Activated T-cell treated with anti-CD3 and anti-CD28 coated beads, Interleukin-2, amount 50 U/mL, for 24 hours (primary cell): ENCODE data around the gene CCNB2.

Experiments
- DNase-seq: peaks from one replicate; pipeline ENCODE4 v3.0.0-alpha.2; 2020
- H3K27ac Mint-ChIP-seq: 2 replicates; pipeline ENCODE4 v1.8.0; 2020; ENCODE audit warnings: mild to moderate bottlenecking, mixed read lengths
- H3K27me3 Mint-ChIP-seq: 2 replicates; pipeline ENCODE4 v1.8.0; 2020; ENCODE audit warnings: mixed read lengths
- H3K36me3 Mint-ChIP-seq: 2 replicates; pipeline ENCODE4 v1.8.0; 2020; ENCODE audit warnings: low read depth, mixed read lengths
- H3K4me1 Mint-ChIP-seq: 2 replicates; pipeline ENCODE4 v1.8.0; 2020; ENCODE audit warnings: low read depth, mixed read lengths
- H3K4me3 Mint-ChIP-seq: 2 replicates; pipeline ENCODE4 v1.8.0; 2020; ENCODE audit warnings: mild to moderate bottlenecking, moderate library complexity, mixed read lengths
- H3K9me3 Mint-ChIP-seq: 2 replicates; pipeline ENCODE4 v1.8.0; 2020; ENCODE audit warnings: mixed read lengths

CCNB2 gene

DNA sequence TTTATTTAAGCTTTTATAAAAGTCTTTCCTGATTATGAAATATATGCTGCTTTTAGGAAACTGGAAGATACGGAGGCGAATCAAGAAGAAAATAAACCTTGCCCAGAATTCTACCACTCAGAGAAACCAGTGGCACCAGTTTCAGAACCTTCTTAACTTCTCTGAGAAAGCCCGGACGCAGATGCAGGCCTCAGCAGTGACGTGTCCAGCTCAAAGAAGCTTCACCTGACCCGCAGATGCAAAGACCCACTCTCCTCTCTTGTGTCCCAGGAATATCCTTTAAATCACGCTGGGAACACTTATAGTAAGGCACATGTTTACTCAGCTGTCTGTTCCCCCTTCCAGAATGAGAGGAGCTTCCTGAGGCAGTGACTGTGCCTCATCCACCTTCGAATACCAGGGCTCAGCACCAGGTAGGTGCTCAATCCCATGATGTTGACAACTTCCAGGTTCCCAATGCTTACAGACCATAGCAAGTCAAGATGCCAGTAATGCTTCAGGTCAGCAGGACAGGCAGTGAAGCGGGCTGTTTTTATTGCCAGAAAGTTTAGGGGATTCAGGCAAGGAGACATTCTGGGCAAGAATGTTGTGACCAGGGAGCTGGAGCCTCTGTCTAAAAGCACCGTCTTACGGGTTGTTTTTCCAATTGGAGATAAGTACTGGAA, 61.8 kb downstream of the CCNB2 start:
- no peak for DNase-seq
- H3K27me3 Mint-ChIP-seq, result peaks cover 2% of the 10 kb centered on the region
- no peaks in the 10 kb centered on the region for H3K36me3 Mint-ChIP-seq
- H3K4me3 Mint-ChIP-seq, result no peak overlapping the region
- H3K4me1 Mint-ChIP-seq, result peaks cover 5% of the 10 kb centered on the region
- no peak overlapping the region for H3K27ac Mint-ChIP-seq
- H3K9me3 Mint-ChIP-seq, result no peaks in the 10 kb centered on the region

- DNase-seq, result no peak
- Mint-ChIP-seq H3K27me3 (peaks cover 2% of the 10 kb centered on the region), H3K9me3 (no peaks in the 10 kb centered on the region), H3K36me3 (no peaks in the 10 kb centered on the region), H3K27ac (no peak overlapping the region), H3K4me1 (peaks cover 5% of the 10 kb centered on the region), H3K4me3 (no peak overlapping the region)
Observed at GRCh38 chr15:59168536-59168935, 63.6 kb downstream of the CCNB2 start.

GRCh38 chr15:59169251-59169708, 64.3 kb downstream of the CCNB2 start:
- H3K4me3 Mint-ChIP-seq, result no peak overlapping the region
- peak overlapping the region; percentile 26 for H3K27ac Mint-ChIP-seq
- no peak for DNase-seq
- no peaks in the 10 kb centered on the region for H3K36me3 Mint-ChIP-seq
- peaks cover 2% of the 10 kb centered on the region for H3K27me3 Mint-ChIP-seq
- no peaks in the 10 kb centered on the region for H3K9me3 Mint-ChIP-seq
- H3K4me1 Mint-ChIP-seq, result peaks cover 5% of the 10 kb centered on the region

DNA sequence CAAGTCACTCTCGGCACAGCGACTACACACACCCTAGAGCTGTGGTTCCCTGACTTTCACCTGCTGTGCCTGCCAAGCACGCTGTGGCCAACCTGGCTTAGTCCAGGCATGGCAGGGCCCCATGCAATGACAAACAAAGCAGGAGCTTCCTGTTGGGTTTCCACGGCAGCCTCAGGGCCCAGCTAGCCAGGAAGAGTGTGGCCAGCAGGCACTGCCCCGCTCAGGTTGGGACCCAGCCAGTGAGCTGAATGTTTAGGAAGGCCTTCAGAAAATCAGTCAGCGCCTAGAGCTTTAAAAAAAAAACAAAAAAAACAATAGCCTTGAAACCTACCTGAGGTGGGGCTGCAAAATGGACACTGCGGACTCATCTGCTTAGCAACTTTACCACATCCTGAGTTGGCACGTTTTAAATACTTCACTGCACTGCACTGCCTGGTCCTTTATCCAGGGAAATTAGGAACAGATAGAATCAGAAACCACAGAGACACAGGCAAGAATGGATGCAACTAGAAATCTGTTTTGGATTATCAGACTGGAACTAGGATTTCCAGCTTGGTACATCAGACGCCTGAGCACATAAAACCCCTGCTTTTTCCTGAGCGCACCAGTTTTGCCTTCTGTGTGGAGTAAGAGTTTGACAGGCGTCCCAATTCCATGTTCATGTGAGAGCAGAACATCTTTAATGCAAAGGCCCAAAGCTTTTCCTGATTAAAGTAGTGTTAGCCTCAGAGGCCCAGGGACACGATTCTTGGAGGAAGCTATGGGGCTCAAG, 65.5 kb downstream of the CCNB2 start:
- peaks cover 8% of the 10 kb centered on the region for H3K27me3 Mint-ChIP-seq

DNA sequence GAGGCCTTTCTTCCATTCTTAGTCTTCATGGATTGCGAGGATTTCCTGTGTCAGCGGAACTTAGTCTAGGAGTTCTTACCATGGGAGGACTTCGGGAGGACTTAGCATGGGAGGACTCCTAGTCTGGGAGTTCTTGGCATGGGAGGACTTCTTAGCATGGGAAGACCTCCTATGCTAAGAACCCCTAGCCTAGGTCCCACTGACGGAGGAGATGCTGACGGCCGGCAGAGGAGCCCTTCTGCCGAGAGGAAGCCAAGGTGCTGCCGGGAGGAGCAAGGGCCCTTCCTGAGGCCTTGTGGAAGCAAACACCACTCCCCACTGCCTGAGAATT, 66.1 kb downstream of the CCNB2 start:
- no peak overlapping the region for H3K27ac Mint-ChIP-seq
- no peaks in the 10 kb centered on the region for H3K9me3 Mint-ChIP-seq
- H3K4me3 Mint-ChIP-seq, result no peak overlapping the region
- H3K36me3 Mint-ChIP-seq, result no peaks in the 10 kb centered on the region
- H3K4me1 Mint-ChIP-seq, result peaks cover 11% of the 10 kb centered on the region
- H3K27me3 Mint-ChIP-seq, result peaks cover 12% of the 10 kb centered on the region
- DNase-seq, result no peak

More for the DNA sequence above, 65.5 kb downstream of the CCNB2 start:
- no peaks in the 10 kb centered on the region for H3K9me3 Mint-ChIP-seq
- no peak overlapping the region for H3K4me3 Mint-ChIP-seq
- H3K36me3 Mint-ChIP-seq, result no peaks in the 10 kb centered on the region
- peaks cover 11% of the 10 kb centered on the region for H3K4me1 Mint-ChIP-seq
- peak overlapping the region; percentile 22 for H3K27ac Mint-ChIP-seq
- no peak for DNase-seq

DNA sequence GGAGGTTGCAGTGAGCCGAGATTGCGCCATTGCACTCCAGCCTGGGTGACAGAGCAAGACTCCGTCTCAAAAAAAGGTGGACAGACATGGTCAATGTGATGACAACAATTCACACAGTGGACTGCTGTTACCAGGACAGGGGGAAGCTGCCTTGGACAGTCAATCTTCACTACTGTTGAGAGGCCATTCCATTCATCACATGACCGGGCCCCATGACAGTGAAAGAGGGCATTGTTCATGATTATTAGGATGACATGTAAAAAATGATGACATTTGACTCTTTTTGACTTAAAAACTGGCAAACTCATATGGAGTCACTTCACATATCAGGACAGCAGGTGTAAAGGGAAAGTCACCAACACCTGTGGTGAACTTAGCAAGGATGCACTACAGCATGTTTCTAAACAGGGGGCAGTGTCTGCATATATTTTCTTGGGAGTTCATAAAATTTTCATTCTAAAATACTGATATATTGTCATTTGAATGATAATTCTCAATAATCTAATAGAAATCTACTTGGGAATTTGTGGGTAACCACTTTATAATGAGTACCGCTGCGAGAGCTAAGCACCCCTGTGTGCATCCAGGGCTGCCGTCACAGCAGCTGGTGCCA, 67.4 kb downstream of the CCNB2 start:
- H3K36me3 Mint-ChIP-seq, result no peaks in the 10 kb centered on the region
- H3K9me3 Mint-ChIP-seq, result no peaks in the 10 kb centered on the region
- no peak overlapping the region for H3K4me3 Mint-ChIP-seq
- no peak for DNase-seq
- peaks cover 16% of the 10 kb centered on the region for H3K27me3 Mint-ChIP-seq
- H3K4me1 Mint-ChIP-seq, result peaks cover 16% of the 10 kb centered on the region
- H3K27ac Mint-ChIP-seq, result no peak overlapping the region

DNA sequence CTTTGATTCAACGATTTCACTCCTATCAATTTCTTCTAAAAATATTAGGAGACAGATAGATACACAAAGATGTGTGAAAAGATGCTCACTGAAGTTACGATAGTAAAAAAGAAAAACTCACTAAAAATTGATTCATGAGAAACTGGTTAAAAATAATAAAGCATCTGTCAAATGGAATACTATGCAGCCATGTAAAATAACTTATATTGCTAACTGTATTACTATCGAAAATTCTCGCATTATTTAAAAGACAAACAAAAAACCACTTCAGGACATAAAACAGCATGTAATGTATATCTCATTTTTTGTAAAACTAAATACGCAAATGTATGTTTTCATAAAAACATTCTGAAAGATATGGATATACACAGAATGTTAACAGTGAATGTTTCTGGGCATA, 68.2 kb downstream of the CCNB2 start:
- no peak overlapping the region for H3K4me3 Mint-ChIP-seq
- DNase-seq, result no peak
- peaks cover 18% of the 10 kb centered on the region for H3K4me1 Mint-ChIP-seq
- H3K9me3 Mint-ChIP-seq, result no peaks in the 10 kb centered on the region
- no peaks in the 10 kb centered on the region for H3K36me3 Mint-ChIP-seq
- H3K27ac Mint-ChIP-seq, result no peak overlapping the region
- peaks cover 23% of the 10 kb centered on the region for H3K27me3 Mint-ChIP-seq

DNA sequence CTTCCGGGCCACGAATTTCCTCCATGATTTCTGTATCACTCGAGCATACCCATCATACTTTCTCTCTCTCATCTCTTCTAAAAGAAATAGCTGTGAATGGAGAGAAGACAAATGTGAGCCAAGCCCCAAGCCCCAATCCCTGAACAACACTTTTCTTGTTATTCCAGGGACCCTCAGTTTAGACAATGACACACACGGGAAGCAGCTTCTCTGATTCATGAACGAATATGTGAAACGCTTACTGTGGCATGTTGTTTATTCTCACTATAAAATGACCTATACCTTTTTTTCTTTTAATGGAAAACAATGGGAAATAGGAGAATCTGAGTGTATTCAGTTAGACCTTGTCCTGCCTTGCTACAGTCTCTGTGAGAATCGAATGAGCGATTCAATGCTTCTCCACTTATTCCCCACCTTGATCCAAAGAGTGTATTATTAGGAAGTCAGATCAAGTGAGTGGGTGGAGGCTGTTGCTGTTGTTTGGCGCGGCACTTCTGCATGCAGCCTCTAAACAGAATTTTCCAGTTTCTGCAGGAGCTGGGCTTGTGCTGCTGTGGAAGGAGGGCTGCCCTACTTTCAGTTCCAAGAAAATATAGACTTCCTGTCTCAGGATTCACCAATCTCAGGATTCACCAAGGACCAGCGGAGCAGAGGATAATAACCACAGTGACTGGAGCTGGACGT, 69.3 kb downstream of the CCNB2 start:
- H3K27ac Mint-ChIP-seq, result no peak overlapping the region
- no peak overlapping the region for H3K4me3 Mint-ChIP-seq
- H3K9me3 Mint-ChIP-seq, result no peaks in the 10 kb centered on the region
- no peak for DNase-seq
- H3K27me3 Mint-ChIP-seq, result peaks cover 26% of the 10 kb centered on the region
- peaks cover 17% of the 10 kb centered on the region for H3K4me1 Mint-ChIP-seq
- H3K36me3 Mint-ChIP-seq, result no peaks in the 10 kb centered on the region
